IMR-90 (cell line): ENCODE data around the gene AP1S1. TPM values are rescaled to one million over a fixed set of nuclear protein-coding genes. Genes with fewer than 3 reads are reported as not detected.

Experiments used
- ATAC-seq: fragments of 200-7000 bp; cut with Tn5 transposase; 2 replicates; pipeline ENCODE4 v1.9.1; 2020; ENCODE audit warnings: low read depth, mild to moderate bottlenecking, moderate library complexity
- BruUV-seq: library from RNA; stranded (reverse); fragments of 400-500 nt; replicated peaks from 2 replicates; lab custom pipeline; 2021; lab: Mats Ljungman, UMichigan
- CTCF ChIA-PET: fragments of 300-600 bp; formaldehyde crosslinking; extraction: SDS; loops from one replicate; lab custom pipeline; 2021; ENCODE audit warnings: antibody characterized with exemption; lab: Yijun Ruan, JAX
- POLR2A ChIA-PET: fragments of 300-600 bp; sonication (Branson Sonifier 250); formaldehyde crosslinking; loops from one replicate; lab custom pipeline; 2022; ENCODE audit warnings: antibody characterized with exemption; ENCODE audit not compliant: unreplicated experiment; lab: Charles Lee
- DNase-seq: peaks from one replicate; pipeline ENCODE4 v3.0.0; 2013
- H2AFZ ChIP-seq: replicated peaks from 2 replicates; pipeline ENCODE3; 2013; ENCODE audit warnings: low read length, mild to moderate bottlenecking; ENCODE audit not compliant: poor library complexity
- H2AK5ac ChIP-seq: 2 replicates; pipeline ENCODE4 v1.6.1; 2013; ENCODE audit warnings: low read depth, low read length, inconsistent platforms
- H2AK9ac ChIP-seq: replicated peaks from 2 replicates; pipeline ENCODE3; 2013; ENCODE audit warnings: mild to moderate bottlenecking, low read depth, low read length, moderate library complexity; ENCODE audit not compliant: poor library complexity
- H2BK120ac ChIP-seq: 2 replicates; pipeline ENCODE4 v1.6.1; 2013; ENCODE audit warnings: low read depth, low read length, inconsistent platforms
- H2BK15ac ChIP-seq: 3 replicates; pipeline ENCODE4 v1.6.1; 2013; ENCODE audit warnings: low read depth, low read length, inconsistent platforms
- H2BK20ac ChIP-seq: 2 replicates; pipeline ENCODE4 v1.6.1; 2013; ENCODE audit warnings: low read depth, mild to moderate bottlenecking, inconsistent platforms, low read length, moderate library complexity
- H2BK5ac ChIP-seq: 2 replicates; pipeline ENCODE4 v1.6.1; 2013; ENCODE audit warnings: mild to moderate bottlenecking, low read depth, low read length, inconsistent platforms; ENCODE audit not compliant: poor library complexity, severe bottlenecking
- H3K14ac ChIP-seq: replicated peaks from 2 replicates; pipeline ENCODE4 v1.6.1; 2013; ENCODE audit warnings: low read depth, low read length, inconsistent platforms
- H3K18ac ChIP-seq: 2 replicates; pipeline ENCODE4 v1.6.1; 2013; ENCODE audit warnings: low read depth, low read length, control low read depth
- H3K23ac ChIP-seq: 2 replicates; pipeline ENCODE4 v1.6.1; 2013; ENCODE audit warnings: low read depth, low read length, inconsistent platforms
- H3K27ac ChIP-seq: 2 replicates; pipeline ENCODE4 v1.5.1; 2013; ENCODE audit warnings: mild to moderate bottlenecking, control low read depth, low read length; ENCODE audit not compliant: insufficient read depth
- H3K27me3 ChIP-seq: 2 replicates; pipeline ENCODE4 v1.6.1; 2013; ENCODE audit warnings: low read length; ENCODE audit not compliant: control insufficient read depth, insufficient read depth
- H3K36me3 ChIP-seq: 2 replicates; pipeline ENCODE4 v1.6.1; 2013; ENCODE audit warnings: low read length, mixed read lengths; ENCODE audit not compliant: control insufficient read depth, insufficient read depth
- H3K4ac ChIP-seq: 2 replicates; pipeline ENCODE4 v1.6.1; 2013; ENCODE audit warnings: low read depth, low read length, inconsistent platforms
- H3K4me1 ChIP-seq: 2 replicates; pipeline ENCODE4 v1.6.1; 2013; ENCODE audit warnings: low read length, mixed read lengths; ENCODE audit not compliant: control insufficient read depth, insufficient read depth
- H3K4me2 ChIP-seq: 2 replicates; pipeline ENCODE4 v1.6.1; 2013; ENCODE audit warnings: low read depth, mild to moderate bottlenecking, control low read depth, low read length, moderate library complexity
- H3K4me3 ChIP-seq: 2 replicates; pipeline ENCODE4 v1.5.1; 2013; ENCODE audit warnings: low read depth, mild to moderate bottlenecking, control low read depth, low read length, moderate library complexity; ENCODE audit not compliant: insufficient read depth
- H3K56ac ChIP-seq: 2 replicates; pipeline ENCODE4 v1.6.1; 2013; ENCODE audit warnings: low read length, inconsistent platforms; ENCODE audit not compliant: insufficient read depth; ENCODE audit errors: extremely low read depth
- H3K79me1 ChIP-seq, 2 experiments: 2 replicates each; pipeline ENCODE4 v1.6.1; 2013; ENCODE audit warnings: low read length in 2 of 2, inconsistent platforms in 1 of 2, low read depth in 1 of 2
- H3K9ac ChIP-seq: 2 replicates; pipeline ENCODE4 v1.6.1; 2013; ENCODE audit warnings: low read depth, low read length, control low read depth
- H3K9me1 ChIP-seq: 2 replicates; pipeline ENCODE4 v1.6.1; 2013; ENCODE audit warnings: low read length, inconsistent platforms; ENCODE audit not compliant: insufficient read depth
- H3K9me3 ChIP-seq: 2 replicates; pipeline ENCODE4 v1.6.1; 2013; ENCODE audit warnings: low read length; ENCODE audit not compliant: control insufficient read depth, insufficient read depth
- H4K20me1 ChIP-seq: 2 replicates; pipeline ENCODE4 v1.6.1; 2013; ENCODE audit warnings: low read length, inconsistent platforms; ENCODE audit not compliant: insufficient read depth
- H4K5ac ChIP-seq: 2 replicates; pipeline ENCODE4 v1.6.1; 2013; ENCODE audit warnings: mild to moderate bottlenecking, low read depth, low read length, control low read depth
- H4K8ac ChIP-seq, 2 experiments: 2 replicates each; pipeline ENCODE4 v1.6.1; 2013; ENCODE audit warnings: low read depth in 2 of 2, low read length in 2 of 2, control low read depth in 1 of 2, inconsistent platforms in 1 of 2
- H4K91ac ChIP-seq: 2 replicates; pipeline ENCODE4 v1.6.1; 2013; ENCODE audit warnings: low read depth, low read length, inconsistent platforms; ENCODE audit not compliant: insufficient read depth
- RAD21 ChIP-seq: IDR thresholded peaks from 2 replicates; pipeline ENCODE4 v1.6.1; 2012; ENCODE audit warnings: low read length, improper control_type of control experiment
- RFX5 ChIP-seq: IDR thresholded peaks from 2 replicates; pipeline ENCODE4 v1.8.0; 2012; ENCODE audit warnings: low read depth, mild to moderate bottlenecking, low read length, moderate library complexity
- SMC3 ChIP-seq: fragments of 150-350 bp; IDR thresholded peaks from 2 replicates; pipeline ENCODE4 v1.6.1; 2016; ENCODE audit warnings: low read depth, mild to moderate bottlenecking, antibody characterized with exemption, low read length, moderate library complexity
- WGBS, 2 experiments: methylation state at CpG; one replicate each; pipeline versions ENCODE4 v1.1.5 to v1.1.7; 2013; ENCODE audit warnings: missing lambda C conversion rate in 2 of 2; ENCODE audit not compliant: insufficient read length in 1 of 2; ENCODE audit errors: extremely low coverage in 2 of 2; 5-methylcytosine and 5-hydroxymethylcytosine counted together
- dilution Hi-C: fragments of 300-500 bp; cut with HindIII; formaldehyde crosslinking; loops from one replicate; pipeline ENCODE4 v1.14.3; 2018; ENCODE audit warnings: low sequenced_read_pairs; ENCODE audit not compliant: unreplicated experiment
- in situ Hi-C: fragments of 300-500 bp; cut with MboI; formaldehyde crosslinking; loops from 3 replicates; pipeline ENCODE4 v1.14.3; 2019; ENCODE audit warnings: low sequenced_read_pairs, inconsistent platforms, mixed read lengths
- intact Hi-C: fragments of 100-400 bp; cut with micrococcal nuclease; formaldehyde crosslinking; loops from 2 replicates; pipeline ENCODE4 v1.10.0; 2022
- polyA plus RNA-seq, 3 experiments: library from polyadenylated mRNA; depleted of rRNA; stranded (reverse); fragments of >200 nt; gene quantifications; 2 replicates each; pipeline ENCODE4 v1.2.3, GENCODE V29; 2012; ENCODE audit warnings: low replicate concordance in 1 of 3
- total RNA-seq: library from RNA; depleted of rRNA; stranded (reverse); fragments of >200 nt; gene quantifications from 2 replicates; pipeline ENCODE4 v1.2.3, GENCODE V29; 2012
- TF ChIP-seq, protein P1 (sequence below): conservative IDR thresholded peaks from 2 replicates; pipeline ENCODE4 v1.5.1; 2012; ENCODE audit warnings: mild to moderate bottlenecking, low read depth, low read length, improper control_type of control experiment

Gene AP1S1
- total and polyA plus RNA-seq, 2 of the 4 experiments (the other 2 are of a cell fraction) = 187 to 295 TPM

DNA sequence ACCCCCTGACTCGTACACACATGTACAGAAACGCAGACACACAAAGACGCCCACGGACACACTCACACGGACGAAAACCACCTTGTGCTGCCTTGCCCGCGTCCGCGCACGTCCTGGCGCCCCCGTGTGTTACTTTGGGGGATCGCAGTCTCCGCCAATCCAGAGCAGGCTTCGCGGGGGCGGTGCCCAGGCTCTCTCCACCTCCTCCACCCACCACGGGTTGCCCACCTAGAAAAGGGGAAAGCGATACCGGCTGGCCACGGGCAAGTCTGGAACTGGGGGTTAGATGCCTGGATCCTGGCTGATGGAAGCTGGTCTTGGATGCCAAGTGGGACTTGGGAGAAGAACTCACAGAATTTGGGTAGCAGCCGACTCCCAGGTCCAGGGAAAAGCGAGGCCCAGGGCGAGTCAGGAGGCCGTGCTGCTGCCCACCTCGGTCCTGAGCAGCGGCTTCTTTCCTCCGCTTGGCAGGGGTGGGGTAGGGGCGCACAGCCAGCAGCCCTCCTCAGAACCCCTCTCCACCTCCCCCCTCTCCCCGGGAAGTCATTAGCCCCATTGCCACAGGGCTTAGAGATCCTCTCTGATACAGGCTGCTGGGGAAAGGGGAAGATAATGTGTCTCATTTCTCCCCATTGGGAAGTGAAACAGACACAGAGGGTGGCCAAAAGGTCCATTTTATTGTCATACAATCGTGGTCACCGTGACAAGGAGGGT lies 15.7 kb downstream of the AP1S1 start:
- Histone ChIP-seq H3K4me2 (peak overlapping the region; percentile 83), H2AK9ac (peak overlapping the region; percentile 6), H3K23ac (peak overlapping the region; percentile 91; the same call in 1 of the 2 replicates), H3K36me3 (no peaks in the 10 kb centered on the region), H4K20me1 (peaks cover 4% of the 10 kb centered on the region; the same call in 1 of the 2 replicates), H2BK5ac (no peak overlapping the region), H3K56ac (no peak overlapping the region), H2BK20ac (peak overlapping the region; percentile 37; the same call in 1 of the 2 replicates), H4K91ac (no peak overlapping the region), H3K27me3 (peaks cover 66% of the 10 kb centered on the region), H3K14ac (no peak overlapping the region; the same call in 1 of the 2 replicates), H3K9me3 (peaks cover 2% of the 10 kb centered on the region; the same call in 1 of the 2 replicates), H3K79me1 (peaks cover 0 to 3% of the 10 kb centered on the region in 2 experiments; a peak in 1 of 4 replicates), H3K27ac (no peak overlapping the region), H2BK120ac (peak overlapping the region; percentile 59; the same call in 1 of the 2 replicates), H3K9me1 (peaks cover 14% of the 10 kb centered on the region), H2AFZ (peak overlapping the region; percentile 83), H3K4me1 (peaks cover 18% of the 10 kb centered on the region), H3K9ac (no peak overlapping the region), H3K4ac (peak overlapping the region; percentile 22; the same call in 1 of the 2 replicates), H2BK15ac (no peak overlapping the region; the same call in 2 of the 3 replicates), H4K5ac (no peak overlapping the region), H3K18ac (no peak overlapping the region), H4K8ac (no peak overlapping the region), H3K4me3 (no peak overlapping the region), H2AK5ac (no peak overlapping the region)
- ChIA-PET CTCF (interaction anchor here (0.6 to 1.9 kb wide), 3 partner anchors 23 to 1165 kb away, joined by 3 to 6 read pairs (median 3); no protein-coding TSS in a partner anchor), POLR2A (no interaction called here)
- no TSS peak for BruUV-seq
- ATAC-seq (peak; percentile 53), DNase-seq (peak; percentile 60)
- in situ Hi-C loops (no loop called here), intact Hi-C loops (loop anchor here (1.0 kb wide), 1 partner anchor 26 kb away; no protein-coding TSS in a partner anchor), dilution Hi-C loops (no loop called here)
- TF ChIP-seq SMC3 (peak; percentile 68), RFX5 (no peak), RAD21 (peak; percentile 64)
- TF ChIP-seq, protein P1, sequence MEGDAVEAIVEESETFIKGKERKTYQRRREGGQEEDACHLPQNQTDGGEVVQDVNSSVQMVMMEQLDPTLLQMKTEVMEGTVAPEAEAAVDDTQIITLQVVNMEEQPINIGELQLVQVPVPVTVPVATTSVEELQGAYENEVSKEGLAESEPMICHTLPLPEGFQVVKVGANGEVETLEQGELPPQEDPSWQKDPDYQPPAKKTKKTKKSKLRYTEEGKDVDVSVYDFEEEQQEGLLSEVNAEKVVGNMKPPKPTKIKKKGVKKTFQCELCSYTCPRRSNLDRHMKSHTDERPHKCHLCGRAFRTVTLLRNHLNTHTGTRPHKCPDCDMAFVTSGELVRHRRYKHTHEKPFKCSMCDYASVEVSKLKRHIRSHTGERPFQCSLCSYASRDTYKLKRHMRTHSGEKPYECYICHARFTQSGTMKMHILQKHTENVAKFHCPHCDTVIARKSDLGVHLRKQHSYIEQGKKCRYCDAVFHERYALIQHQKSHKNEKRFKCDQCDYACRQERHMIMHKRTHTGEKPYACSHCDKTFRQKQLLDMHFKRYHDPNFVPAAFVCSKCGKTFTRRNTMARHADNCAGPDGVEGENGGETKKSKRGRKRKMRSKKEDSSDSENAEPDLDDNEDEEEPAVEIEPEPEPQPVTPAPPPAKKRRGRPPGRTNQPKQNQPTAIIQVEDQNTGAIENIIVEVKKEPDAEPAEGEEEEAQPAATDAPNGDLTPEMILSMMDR = peak; percentile 86
- WGBS, 2 experiments = 0% methylated on average over 1 of the region's 33 CpGs; no CpG with 5 or more reads in 1 of the 2 experiments
